ENCODE data around the gene CDHR1. TPM values are rescaled to one million over a fixed set of nuclear protein-coding genes. Genes with fewer than 3 reads are reported as not detected.
"Not testable (repeated sequence)": the region's sequence is repeated elsewhere in the genome, so short reads cannot be mapped to it uniquely, and the experiment has no call there.

CDHR1 gene
- total and polyA plus RNA-seq, 7 donors: 0.03 to 0.37 TPM; not detected in 5

- TF ChIP-seq, protein P1, sequence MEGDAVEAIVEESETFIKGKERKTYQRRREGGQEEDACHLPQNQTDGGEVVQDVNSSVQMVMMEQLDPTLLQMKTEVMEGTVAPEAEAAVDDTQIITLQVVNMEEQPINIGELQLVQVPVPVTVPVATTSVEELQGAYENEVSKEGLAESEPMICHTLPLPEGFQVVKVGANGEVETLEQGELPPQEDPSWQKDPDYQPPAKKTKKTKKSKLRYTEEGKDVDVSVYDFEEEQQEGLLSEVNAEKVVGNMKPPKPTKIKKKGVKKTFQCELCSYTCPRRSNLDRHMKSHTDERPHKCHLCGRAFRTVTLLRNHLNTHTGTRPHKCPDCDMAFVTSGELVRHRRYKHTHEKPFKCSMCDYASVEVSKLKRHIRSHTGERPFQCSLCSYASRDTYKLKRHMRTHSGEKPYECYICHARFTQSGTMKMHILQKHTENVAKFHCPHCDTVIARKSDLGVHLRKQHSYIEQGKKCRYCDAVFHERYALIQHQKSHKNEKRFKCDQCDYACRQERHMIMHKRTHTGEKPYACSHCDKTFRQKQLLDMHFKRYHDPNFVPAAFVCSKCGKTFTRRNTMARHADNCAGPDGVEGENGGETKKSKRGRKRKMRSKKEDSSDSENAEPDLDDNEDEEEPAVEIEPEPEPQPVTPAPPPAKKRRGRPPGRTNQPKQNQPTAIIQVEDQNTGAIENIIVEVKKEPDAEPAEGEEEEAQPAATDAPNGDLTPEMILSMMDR (IDR thresholded peaks at IDR 0.05): no peak
- no peaks in the 10 kb centered on the region for H3K36me3 ChIP-seq (ENCODE audit: insufficient read depth in 1 of 2, low read depth in 1 of 2)
- no peaks in the 10 kb centered on the region for H3K9me3 ChIP-seq
- WGBS, 3 donors: 80 to 90% (median 90%) methylated on average over 4 of the region's 4 CpGs
- intact Hi-C loops (cut with DNase I): no loop called here
- ATAC-seq: no peak
- H3K27ac ChIP-seq: no peak overlapping the region
- no peak overlapping the region for H3K4me3 ChIP-seq
- H3K27me3 ChIP-seq (ENCODE audit: insufficient read depth in 3 of 3, low read length in 2 of 3): peaks cover 0 to 3% (median 0%) of the 10 kb centered on the region in 3 donors
- no peak for DNase-seq
- H3K4me1 ChIP-seq: no peaks in the 10 kb centered on the region
Observed at GRCh38 chr10:84176836-84177474, 17.4 kb upstream of the CDHR1 start.

- ATAC-seq (no peak), DNase-seq (no peak)
- no peak overlapping the region for H3K27ac ChIP-seq
- TF ChIP-seq, protein P1 (IDR thresholded peaks at IDR 0.05): no peak
- intact Hi-C loops (cut with DNase I): no loop called here
- 60 to 67% (median 66%) methylated on average over 8 of the region's 8 CpGs for WGBS, 3 donors
- peaks cover 0 to 3% (median 0%) of the 10 kb centered on the region in 3 donors for H3K27me3 ChIP-seq (ENCODE audit: insufficient read depth in 3 of 3, low read length in 2 of 3)
- no peak overlapping the region for H3K4me3 ChIP-seq
- no peaks in the 10 kb centered on the region for H3K36me3 ChIP-seq (ENCODE audit: insufficient read depth in 1 of 2, low read depth in 1 of 2)
- H3K9me3 ChIP-seq: no peaks in the 10 kb centered on the region
- no peaks in the 10 kb centered on the region for H3K4me1 ChIP-seq
Observed at GRCh38 chr10:84177541-84178141, 16.7 kb upstream of the CDHR1 start.

DNA sequence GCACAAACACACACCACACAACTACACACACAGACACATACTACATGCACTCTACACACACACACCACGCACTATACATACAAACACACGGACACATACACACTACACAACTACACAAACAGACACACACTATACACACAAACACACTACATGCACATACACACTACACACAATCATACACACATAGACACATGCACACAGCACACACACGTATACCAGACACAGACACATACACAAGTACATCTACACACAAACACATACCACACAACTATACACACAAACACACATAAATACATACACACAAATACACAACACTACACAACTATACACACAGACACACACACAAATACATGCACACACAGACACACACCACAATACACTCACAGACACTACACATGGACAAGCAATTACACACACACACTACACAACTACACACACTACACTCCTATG is 16.2 kb upstream of the CDHR1 start:
- Histone ChIP-seq H3K9me3 (no peaks in the 10 kb centered on the region), H3K27ac (no peak overlapping the region), H3K4me3 (no peak overlapping the region), H3K4me1 (no peaks in the 10 kb centered on the region), H3K36me3 (ENCODE audit: insufficient read depth in 1 of 2, low read depth in 1 of 2) (no peaks in the 10 kb centered on the region), H3K27me3 (ENCODE audit: insufficient read depth in 3 of 3, low read length in 2 of 3) (peaks cover 0 to 3% (median 0%) of the 10 kb centered on the region in 3 donors)
- WGBS, 3 donors: 94 to 99% (median 95%) methylated on average over 3 of the region's 3 CpGs
- ATAC-seq (no peak), DNase-seq (no peak)
- intact Hi-C loops (cut with DNase I): no loop called here
- TF ChIP-seq, protein P1 (IDR thresholded peaks at IDR 0.05): no peak

- intact Hi-C loops (cut with DNase I): no loop called here
- 27 to 45% (median 28%) methylated on average over 12 of the region's 12 CpGs for WGBS, 3 donors
- ATAC-seq: peak in 2 of 4 donors; percentile 30 to 41
- no peak overlapping the region for H3K27ac ChIP-seq
- no peak for DNase-seq
- TF ChIP-seq, protein P1 (IDR thresholded peaks at IDR 0.05): no peak
- no peak overlapping the region for H3K4me3 ChIP-seq
- no peaks in the 10 kb centered on the region for H3K4me1 ChIP-seq
- no peaks in the 10 kb centered on the region for H3K36me3 ChIP-seq (ENCODE audit: insufficient read depth in 1 of 2, low read depth in 1 of 2)
- H3K27me3 ChIP-seq (ENCODE audit: insufficient read depth in 3 of 3, low read length in 2 of 3): peaks cover 0 to 5% (median 0%) of the 10 kb centered on the region in 3 donors
- no peaks in the 10 kb centered on the region for H3K9me3 ChIP-seq
Observed at GRCh38 chr10:84179059-84179710, 15.2 kb upstream of the CDHR1 start.

DNA sequence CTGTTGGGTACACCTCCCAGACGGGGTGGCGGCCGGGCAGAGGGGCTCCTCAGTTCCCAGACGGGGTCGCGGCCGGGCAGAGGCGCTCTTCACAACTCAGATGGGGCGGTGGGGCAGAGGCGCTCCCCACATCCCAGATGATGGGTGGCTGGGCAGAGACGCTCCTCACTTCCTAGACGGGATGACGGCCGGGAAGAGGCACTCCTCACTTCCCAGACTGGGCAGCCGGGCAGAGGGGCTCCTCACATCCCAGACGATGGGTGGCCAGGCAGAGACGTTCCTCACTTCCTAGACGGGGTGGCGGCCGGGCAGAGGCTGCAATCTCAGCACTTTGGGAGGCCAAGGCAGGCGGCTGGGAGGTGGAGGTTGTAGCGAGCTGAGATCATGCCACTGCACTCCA is 14.0 kb upstream of the CDHR1 start:
- H3K4me3 ChIP-seq; DNase-seq; intact Hi-C loops (cut with DNase I); H3K36me3 ChIP-seq (ENCODE audit: insufficient read depth in 1 of 2, low read depth in 1 of 2); H3K27me3 ChIP-seq (ENCODE audit: insufficient read depth in 3 of 3, low read length in 2 of 3); H3K27ac ChIP-seq; H3K4me1 ChIP-seq; H3K9me3 ChIP-seq; ATAC-seq: not testable (repeated sequence)
- 82 to 91% (median 90%) methylated on average over 15 to 19 of the region's 22 CpGs for WGBS, 3 donors
